Heart left ventricle (tissue), 16 donors: ENCODE data around the gene XRCC3. TPM values are rescaled to one million over a fixed set of nuclear protein-coding genes. Genes with fewer than 3 reads are reported as not detected.

Source experiments
- ATAC-seq, 4 donors: fragments of 200-7000 bp; cut with Tn5 transposase; one replicate each; pipeline ENCODE4 v1.9.1; 2020 to 2022; ENCODE audit warnings: moderate library complexity in 4 of 4, mild to moderate bottlenecking in 3 of 4, moderate number of reproducible peaks in 1 of 4
- DNase-seq, 5 donors: peaks; one replicate each; pipeline ENCODE4 v3.0.0-alpha.2; 2020
- H3K27ac ChIP-seq, 12 donors: fragments of 200-600 bp; sonication (generic) in 4 of 12; one replicate each; pipeline versions ENCODE4 v1.5.0 to v1.8.0; 2016 to 2022; ENCODE audit warnings: mild to moderate bottlenecking in 2 of 12
- H3K27me3 ChIP-seq, 9 donors: fragments of 200-600 bp; sonication (generic) in 2 of 9; one replicate each; pipeline versions ENCODE4 v1.5.1 to v1.8.0; 2016 to 2022; ENCODE audit warnings: mild to moderate bottlenecking in 3 of 9
- H3K36me3 ChIP-seq, 9 donors: fragments of 200-600 bp; sonication (generic) in 2 of 9; one replicate each; pipeline versions ENCODE4 v1.5.0 to v1.8.0; 2018 to 2022; ENCODE audit warnings: mild to moderate bottlenecking in 2 of 9
- H3K4me1 ChIP-seq, 12 donors: fragments of 200-600 bp; sonication (generic) in 4 of 12; one replicate each; pipeline versions ENCODE4 v1.5.0 to v1.8.0; 2016 to 2022; ENCODE audit warnings: mild to moderate bottlenecking in 3 of 12
- H3K4me3 ChIP-seq, 12 donors: fragments of 200-600 bp; sonication (generic) in 4 of 12; one replicate each; pipeline versions ENCODE4 v1.5.0 to v1.8.0; 2017 to 2022; ENCODE audit warnings: mild to moderate bottlenecking in 9 of 12, moderate library complexity in 4 of 12
- H3K9me3 ChIP-seq, 12 donors: fragments of 200-600 bp; sonication (generic) in 4 of 12; one replicate each; pipeline versions ENCODE4 v1.5.0 to v1.8.0; 2016 to 2022; ENCODE audit warnings: mild to moderate bottlenecking in 1 of 12
- POLR2A ChIP-seq, 2 donors: fragments of 450-650 bp; IDR thresholded peaks; one replicate each; pipeline ENCODE4 v1.6.1; 2017; ENCODE audit warnings: antibody characterized with exemption in 2 of 2, mild to moderate bottlenecking in 2 of 2, moderate library complexity in 2 of 2
- WGBS, 4 donors: extraction: QIAGEN DNeasy Blood & Tissue Kit in 2 of 4; methylation state at CpG; one replicate each; pipeline versions ENCODE4 v1.1.5 to v1.1.7; 2013 to 2018; 5-methylcytosine and 5-hydroxymethylcytosine counted together
- intact Hi-C, 10 donors: fragments of 100-400 bp; cut with DNase I; formaldehyde crosslinking; loops; one replicate each; pipeline versions ENCODE4 v1.11.1 to v1.14.2; 2022
- polyA plus RNA-seq, 2 donors: library from polyadenylated mRNA; stranded (reverse); fragments of 200-250 nt; gene quantifications; one replicate each; pipeline ENCODE4 v1.2.3, GENCODE V29; 2013
- total RNA-seq, 9 donors: library from RNA; depleted of rRNA in 2 of 9; stranded (reverse); fragments of >200 nt in 2 of 9; fragmentation: NEBNext Ultra II Directional in 3 of 9; extraction: Animal tissue kit (Norgen Biotek cat#: 25700) in 3 of 9; gene quantifications; one replicate each; pipeline versions ENCODE4 v1.1.0 to v1.2.4, GENCODE V29; 2016 to 2023
- TF ChIP-seq, protein P1 (sequence below), 12 donors: fragments of 200-600 bp; sonication (generic) in 4 of 12; IDR thresholded peaks; one replicate each; pipeline versions ENCODE4 v1.5.0 to v1.8.0; 2018 to 2022; ENCODE audit warnings: antibody characterized with exemption in 12 of 12, mild to moderate bottlenecking in 5 of 12
- donor health status: ischemic (EF 13 %, LVEDD 7.1; RV severe dilation, severe dysfunction).
- donor health status: healthy with polysubstance abuse.
- donor health status: DM: no; HTN: yes; CAD: no.
- donor health status: DM: no; HTN: no; CAD: no.
- donor health status: ischemic (EF 25% LVEDD 6.9; RV normal size, moderate dysfunction).
- donor health status: ischemic (EF 25% LVEDD 5.7; RV mildly dilated, moderate dysfunction).
- donor health status: healthy.
- donor health status: DM: yes; HTN: yes; CAD: no.
- donor health status: ischemic (EF 35%, LVEDD 5.7; RV mildly dilated, moderate dysfunction).
- donor health status: nonischemic (EF 11% LVEDD 7.7; RV severe dilation, severe dysfunction).
- donor health status: DM: yes; HTN: yes; CAD: no.
- donor health status: PGD.
- donor health status: ischemic (EF 29% LVEDD 5.4; RV normal size, mild dysfunction).
- donor health status: nonischemic (EF 23%, LVEDD 6.1; RV moderate dilation, normal function).

XRCC3 gene
- total and polyA plus RNA-seq, 11 donors = 1.9 to 8.7 (median 3.0) TPM

- Histone ChIP-seq H3K27ac (peak overlapping the region in 11 of 12 donors; percentile 47 to 76 (median 62)), H3K36me3 (peaks cover 0 to 10% (median 0%) of the 10 kb centered on the region in 9 donors), H3K9me3 (no peaks in the 10 kb centered on the region), H3K4me1 (peaks cover 17 to 79% (median 49%) of the 10 kb centered on the region in 12 donors), H3K4me3 (no peak overlapping the region), H3K27me3 (no peaks in the 10 kb centered on the region)
- intact Hi-C loops = loop anchor here in 3 of 10 donors (10.0 kb wide), 2 partner anchors 138 to 148 kb away; partner anchors contain the start of genes BAG5 (in 1 of the 3) and COA8 (in 1 of the 3)
- no peak for TF ChIP-seq POLR2A (IDR thresholded peaks at IDR 0.05)
- TF ChIP-seq, protein P1, sequence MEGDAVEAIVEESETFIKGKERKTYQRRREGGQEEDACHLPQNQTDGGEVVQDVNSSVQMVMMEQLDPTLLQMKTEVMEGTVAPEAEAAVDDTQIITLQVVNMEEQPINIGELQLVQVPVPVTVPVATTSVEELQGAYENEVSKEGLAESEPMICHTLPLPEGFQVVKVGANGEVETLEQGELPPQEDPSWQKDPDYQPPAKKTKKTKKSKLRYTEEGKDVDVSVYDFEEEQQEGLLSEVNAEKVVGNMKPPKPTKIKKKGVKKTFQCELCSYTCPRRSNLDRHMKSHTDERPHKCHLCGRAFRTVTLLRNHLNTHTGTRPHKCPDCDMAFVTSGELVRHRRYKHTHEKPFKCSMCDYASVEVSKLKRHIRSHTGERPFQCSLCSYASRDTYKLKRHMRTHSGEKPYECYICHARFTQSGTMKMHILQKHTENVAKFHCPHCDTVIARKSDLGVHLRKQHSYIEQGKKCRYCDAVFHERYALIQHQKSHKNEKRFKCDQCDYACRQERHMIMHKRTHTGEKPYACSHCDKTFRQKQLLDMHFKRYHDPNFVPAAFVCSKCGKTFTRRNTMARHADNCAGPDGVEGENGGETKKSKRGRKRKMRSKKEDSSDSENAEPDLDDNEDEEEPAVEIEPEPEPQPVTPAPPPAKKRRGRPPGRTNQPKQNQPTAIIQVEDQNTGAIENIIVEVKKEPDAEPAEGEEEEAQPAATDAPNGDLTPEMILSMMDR (IDR thresholded peaks at IDR 0.05) = no peak
- WGBS, 4 donors = 45 to 58% (median 49%) methylated on average over 15 to 24 of the region's 24 CpGs
- DNase-seq = no peak
- ATAC-seq = no peak
Measured at GRCh38 chr14:103712633-103713247, 2.5 kb downstream of the XRCC3 start.

DNA sequence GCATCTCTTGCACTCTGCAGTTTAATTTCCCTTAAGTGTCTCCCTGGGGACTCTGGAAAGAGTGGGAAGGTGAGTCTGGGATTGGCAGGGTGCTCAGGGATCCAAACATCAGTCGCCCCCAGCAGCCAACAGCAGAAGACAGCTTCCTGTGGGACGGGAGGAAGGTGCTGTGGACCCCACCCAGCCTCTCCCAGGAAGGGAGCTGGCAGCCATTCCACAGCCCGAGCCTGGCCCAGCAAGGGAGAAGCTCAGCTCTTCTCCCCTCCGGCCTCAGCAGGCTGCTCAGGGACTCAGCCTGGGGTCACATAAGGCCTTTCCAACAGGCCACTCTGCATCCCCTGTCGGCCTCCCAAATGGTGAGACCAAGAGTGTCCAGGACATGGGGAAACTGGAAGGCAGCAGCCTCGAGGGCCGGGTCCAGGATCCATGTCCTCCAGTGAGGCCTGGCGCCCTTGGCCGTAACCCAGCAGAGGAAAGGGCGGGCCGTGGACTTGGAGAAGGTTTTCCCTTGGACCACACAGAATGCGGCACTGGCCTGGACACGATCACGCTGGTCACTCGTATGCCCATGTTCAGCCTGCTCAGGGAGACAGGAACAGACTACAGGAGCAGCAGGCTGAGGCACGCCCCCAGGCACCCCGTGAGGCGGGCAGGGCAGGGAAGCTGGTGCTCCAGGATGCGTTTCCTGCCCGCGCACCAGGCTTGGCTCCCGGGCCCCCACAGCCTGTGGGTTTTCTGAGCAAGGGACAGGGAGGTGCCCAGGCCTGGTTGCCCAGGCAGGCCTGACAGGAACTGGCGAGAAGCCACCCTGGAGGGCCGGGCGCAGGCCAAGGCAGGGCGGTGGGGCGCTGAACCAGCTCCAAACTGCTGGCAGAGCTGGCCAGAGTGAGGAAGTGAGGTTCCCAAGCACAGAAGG lies 3.5 kb downstream of the XRCC3 start:
- Histone ChIP-seq H3K27ac (peak overlapping the region; percentile 36 to 76 (median 60)), H3K9me3 (no peaks in the 10 kb centered on the region), H3K36me3 (peaks cover 0 to 19% (median 0%) of the 10 kb centered on the region in 9 donors), H3K4me1 (peaks cover 17 to 70% (median 41%) of the 10 kb centered on the region in 12 donors), H3K4me3 (no peak overlapping the region), H3K27me3 (no peaks in the 10 kb centered on the region)
- intact Hi-C loops = loop anchor here in 3 of 10 donors (10.0 kb wide), 2 partner anchors 137 to 147 kb away; partner anchors contain the start of genes BAG5 (in 1 of the 3) and COA8 (in 1 of the 3)
- ATAC-seq = peak; percentile 1 to 23 (median 4)
- TF ChIP-seq POLR2A (IDR thresholded peaks at IDR 0.05) = no peak
- TF ChIP-seq, protein P1 (IDR thresholded peaks at IDR 0.05) = no peak
- DNase-seq = peak in 4 of 5 donors; percentile 54 to 71 (median 58)
- WGBS, 4 donors = 21 to 59% (median 45%) methylated on average over 6 to 27 of the region's 27 CpGs

DNA sequence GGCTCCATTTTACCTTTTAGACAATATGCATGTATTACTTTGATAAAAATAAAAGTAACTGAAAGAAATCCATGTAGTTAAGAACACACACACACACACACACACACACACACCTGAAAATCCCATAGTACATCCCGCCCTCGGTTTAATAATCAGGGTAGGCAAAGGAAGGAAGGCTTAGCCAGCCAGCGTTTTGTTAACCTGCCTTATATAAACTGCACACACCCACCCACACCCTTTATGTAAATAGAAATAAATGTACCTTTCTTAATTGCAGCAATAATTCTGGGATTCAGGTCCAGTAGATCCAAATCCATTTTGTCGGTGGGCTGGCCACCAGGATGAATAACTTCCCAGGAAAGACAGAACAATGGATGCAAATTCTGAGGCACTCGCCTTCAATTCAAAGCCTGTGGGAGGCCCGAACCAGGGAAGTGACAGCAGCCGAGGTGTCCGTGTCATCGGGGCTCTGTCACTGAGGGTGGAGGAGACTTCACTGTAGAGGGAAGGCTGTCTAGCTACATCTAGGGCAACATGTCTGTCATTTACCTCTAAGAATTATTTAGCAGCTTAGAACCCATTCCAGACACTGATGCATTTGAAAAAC lies 4.4 kb downstream of the XRCC3 start:
- Histone ChIP-seq H3K4me1 (peaks cover 17 to 65% (median 39%) of the 10 kb centered on the region in 12 donors), H3K9me3 (no peaks in the 10 kb centered on the region), H3K27ac (peak overlapping the region in 9 of 12 donors; percentile 50 to 76 (median 62)), H3K36me3 (peaks cover 0 to 28% (median 5%) of the 10 kb centered on the region in 9 donors), H3K27me3 (no peaks in the 10 kb centered on the region), H3K4me3 (no peak overlapping the region)
- 51 to 69% (median 64%) methylated on average over 9 of the region's 9 CpGs for WGBS, 4 donors
- no peak for ATAC-seq
- TF ChIP-seq, protein P1 (IDR thresholded peaks at IDR 0.05) = no peak
- no peak for TF ChIP-seq POLR2A (IDR thresholded peaks at IDR 0.05)
- peak in 1 of 5 donors; percentile 54 for DNase-seq
- intact Hi-C loops = loop anchor here in 3 of 10 donors (10.0 kb wide), 2 partner anchors 136 to 146 kb away; partner anchors contain the start of genes BAG5 (in 1 of the 3) and COA8 (in 1 of the 3)
